ENCODE results near the gene RIMBP2. TPM values are rescaled to one million over a fixed set of nuclear protein-coding genes. Genes with fewer than 3 reads are reported as not detected.

The RIMBP2 gene
- total RNA-seq, 4 donors from 2014 or later = 1.5 to 5.3 (median 2.7) TPM

- WGBS, 2 donors = 86 to 87% methylated on average over 22 of the region's 22 CpGs
These were observed 230.6 kb downstream of the RIMBP2 start for GRCh38 chr12:130485291-130486145.

GRCh38 chr12:130484221-130484620 is 231.9 kb downstream of the RIMBP2 start:
- intact Hi-C loops (cut with DNase I; ENCODE audit: low total_unique reads) = no loop called here
- no peak for DNase-seq (ENCODE audit: low spot score in 2 of 2)
- no peak overlapping the region for H3K4me3 ChIP-seq (ENCODE audit: low read depth, poor library complexity, severe bottlenecking)
- WGBS, 2 donors = 78 to 91% methylated on average over 10 to 11 of the region's 11 CpGs
- TF ChIP-seq CTCF (IDR thresholded peaks at IDR 0.05) (no peak), POLR2A (IDR thresholded peaks at IDR 0.05) (no peak)

More at GRCh38 chr12:130485291-130486145, 230.6 kb downstream of the RIMBP2 start:
- no peak overlapping the region for H3K4me3 ChIP-seq (ENCODE audit: low read depth, poor library complexity, severe bottlenecking)
- TF ChIP-seq CTCF (IDR thresholded peaks at IDR 0.05) = no peak
- no peak for TF ChIP-seq POLR2A (IDR thresholded peaks at IDR 0.05)
- DNase-seq (ENCODE audit: low spot score in 2 of 2) = no peak
- intact Hi-C loops (cut with DNase I; ENCODE audit: low total_unique reads) = no loop called here

- TF ChIP-seq CTCF (IDR thresholded peaks at IDR 0.05) (no peak), POLR2A (IDR thresholded peaks at IDR 0.05) (no peak)
- no peak overlapping the region for H3K4me3 ChIP-seq (ENCODE audit: low read depth, poor library complexity, severe bottlenecking)
- DNase-seq (ENCODE audit: low spot score in 2 of 2) = no peak
- 80 to 82% methylated on average over 22 to 26 of the region's 26 CpGs for WGBS, 2 donors
- intact Hi-C loops (cut with DNase I; ENCODE audit: low total_unique reads) = no loop called here
These were observed 232.4 kb downstream of the RIMBP2 start for GRCh38 chr12:130483616-130484180.

- WGBS, 2 donors = 66 to 72% methylated on average over 3 of the region's 3 CpGs
- H3K4me3 ChIP-seq (ENCODE audit: low read depth, poor library complexity, severe bottlenecking) = no peak overlapping the region
- intact Hi-C loops (cut with DNase I; ENCODE audit: low total_unique reads) = no loop called here
- no peak for DNase-seq (ENCODE audit: low spot score in 2 of 2)
- TF ChIP-seq POLR2A (IDR thresholded peaks at IDR 0.05) (no peak), CTCF (IDR thresholded peaks at IDR 0.05) (no peak)
These were observed 233.7 kb downstream of the RIMBP2 start for GRCh38 chr12:130482448-130482847.

- no peak overlapping the region for H3K4me3 ChIP-seq (ENCODE audit: low read depth, poor library complexity, severe bottlenecking)
- TF ChIP-seq POLR2A (IDR thresholded peaks at IDR 0.05) (no peak), CTCF (IDR thresholded peaks at IDR 0.05) (no peak)
- intact Hi-C loops (cut with DNase I; ENCODE audit: low total_unique reads) = no loop called here
- no peak for DNase-seq (ENCODE audit: low spot score in 2 of 2)
- WGBS, 2 donors = 44 to 54% methylated on average over 17 of the region's 17 CpGs
These were observed 234.7 kb downstream of the RIMBP2 start for GRCh38 chr12:130481392-130481879.

Measured in lower leg skin (tissue), 4 donors.